HL-60 (cell line): ENCODE data around the gene WNT7A.
"Not testable (repeated sequence)": the region's sequence is repeated elsewhere in the genome, so short reads cannot be mapped to it uniquely, and the experiment has no call there.

Experiments
- DNase-seq, 2 experiments: peaks; one replicate each; pipeline ENCODE4 v3.0.0-alpha.2; 2010 to 2020; ENCODE audit warnings: low read depth in 1 of 2, low spot score in 1 of 2
- H3K27ac ChIP-seq: fragments of 250-450 bp; sonication (Bioruptor Pico); replicated peaks from 2 replicates; pipeline ENCODE4 v1.5.1; 2020; ENCODE audit warnings: mild to moderate bottlenecking, moderate library complexity
- H3K27me3 ChIP-seq: fragments of 250-450 bp; sonication (Bioruptor Pico); 2 replicates; pipeline ENCODE4 v1.5.1; 2021; ENCODE audit warnings: mild to moderate bottlenecking, moderate library complexity; ENCODE audit not compliant: insufficient read depth, poor library complexity, severe bottlenecking
- H3K4me3 ChIP-seq: replicated peaks from 2 replicates; pipeline ENCODE4 v1.5.1; 2011; ENCODE audit warnings: mild to moderate bottlenecking, control low read depth, low read length; ENCODE audit not compliant: insufficient read depth
- GABPA ChIP-seq: IDR thresholded peaks from 2 replicates; pipeline ENCODE4 v1.6.1; 2012; ENCODE audit warnings: low read depth
- POLR2AphosphoS5 ChIP-seq: IDR thresholded peaks from 2 replicates; pipeline ENCODE4 v1.6.1; 2012; ENCODE audit warnings: low read depth
- SPI1 ChIP-seq: IDR thresholded peaks from 2 replicates; pipeline ENCODE4 v1.6.1; 2012; ENCODE audit warnings: low read depth, mild to moderate bottlenecking, borderline replicate concordance
- TF ChIP-seq, protein P1 (sequence below): IDR thresholded peaks from one replicate; pipeline ENCODE4 v1.5.1; 2011; ENCODE audit warnings: low read length, control low read depth, inconsistent platforms; ENCODE audit not compliant: insufficient read depth
- TF ChIP-seq, protein P2 (sequence below): IDR thresholded peaks from 2 replicates; pipeline ENCODE4 v1.6.1; 2012; ENCODE audit warnings: low read depth; ENCODE audit not compliant: insufficient replicate concordance

Gene WNT7A

DNA sequence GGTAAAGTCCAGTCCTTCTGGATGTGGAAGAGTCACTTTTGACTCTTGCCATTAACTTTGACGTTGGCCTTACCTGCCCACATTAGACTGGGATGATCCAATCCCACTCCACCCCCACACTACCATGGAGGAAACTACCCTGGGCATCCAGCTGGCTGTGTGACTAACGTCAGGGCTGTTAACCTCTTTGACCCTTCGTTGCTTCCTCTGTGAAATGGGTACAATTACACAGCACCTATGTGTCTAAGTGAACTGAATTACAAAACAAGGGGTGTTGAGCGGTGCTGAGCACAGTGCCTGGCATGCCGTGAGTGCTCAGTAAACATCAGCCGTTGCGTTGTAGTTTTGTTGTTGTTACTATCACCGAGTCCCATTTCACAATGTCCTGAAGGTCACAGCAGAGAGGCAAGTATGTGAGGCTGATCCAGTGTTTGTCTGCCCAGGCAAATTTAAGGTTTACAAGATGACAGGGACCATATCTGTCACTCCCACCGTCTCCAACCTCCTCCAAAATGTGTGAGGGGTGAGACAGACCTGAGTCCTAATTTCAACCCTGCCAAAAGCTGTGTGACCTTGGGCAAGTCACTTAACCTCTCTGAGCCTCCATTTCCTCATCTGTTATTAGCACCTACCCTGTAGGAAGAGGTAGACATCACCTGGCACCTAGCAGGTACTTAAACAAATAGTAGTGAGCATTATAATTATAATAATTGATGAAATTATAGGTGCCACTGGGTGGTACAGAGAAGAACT is 20.9 kb downstream of the WNT7A start:
- no peak for DNase-seq
- TF ChIP-seq, protein P1, sequence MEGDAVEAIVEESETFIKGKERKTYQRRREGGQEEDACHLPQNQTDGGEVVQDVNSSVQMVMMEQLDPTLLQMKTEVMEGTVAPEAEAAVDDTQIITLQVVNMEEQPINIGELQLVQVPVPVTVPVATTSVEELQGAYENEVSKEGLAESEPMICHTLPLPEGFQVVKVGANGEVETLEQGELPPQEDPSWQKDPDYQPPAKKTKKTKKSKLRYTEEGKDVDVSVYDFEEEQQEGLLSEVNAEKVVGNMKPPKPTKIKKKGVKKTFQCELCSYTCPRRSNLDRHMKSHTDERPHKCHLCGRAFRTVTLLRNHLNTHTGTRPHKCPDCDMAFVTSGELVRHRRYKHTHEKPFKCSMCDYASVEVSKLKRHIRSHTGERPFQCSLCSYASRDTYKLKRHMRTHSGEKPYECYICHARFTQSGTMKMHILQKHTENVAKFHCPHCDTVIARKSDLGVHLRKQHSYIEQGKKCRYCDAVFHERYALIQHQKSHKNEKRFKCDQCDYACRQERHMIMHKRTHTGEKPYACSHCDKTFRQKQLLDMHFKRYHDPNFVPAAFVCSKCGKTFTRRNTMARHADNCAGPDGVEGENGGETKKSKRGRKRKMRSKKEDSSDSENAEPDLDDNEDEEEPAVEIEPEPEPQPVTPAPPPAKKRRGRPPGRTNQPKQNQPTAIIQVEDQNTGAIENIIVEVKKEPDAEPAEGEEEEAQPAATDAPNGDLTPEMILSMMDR: no peak
- TF ChIP-seq POLR2AphosphoS5 (no peak), SPI1 (no peak), GABPA (no peak)
- TF ChIP-seq, protein P2, sequence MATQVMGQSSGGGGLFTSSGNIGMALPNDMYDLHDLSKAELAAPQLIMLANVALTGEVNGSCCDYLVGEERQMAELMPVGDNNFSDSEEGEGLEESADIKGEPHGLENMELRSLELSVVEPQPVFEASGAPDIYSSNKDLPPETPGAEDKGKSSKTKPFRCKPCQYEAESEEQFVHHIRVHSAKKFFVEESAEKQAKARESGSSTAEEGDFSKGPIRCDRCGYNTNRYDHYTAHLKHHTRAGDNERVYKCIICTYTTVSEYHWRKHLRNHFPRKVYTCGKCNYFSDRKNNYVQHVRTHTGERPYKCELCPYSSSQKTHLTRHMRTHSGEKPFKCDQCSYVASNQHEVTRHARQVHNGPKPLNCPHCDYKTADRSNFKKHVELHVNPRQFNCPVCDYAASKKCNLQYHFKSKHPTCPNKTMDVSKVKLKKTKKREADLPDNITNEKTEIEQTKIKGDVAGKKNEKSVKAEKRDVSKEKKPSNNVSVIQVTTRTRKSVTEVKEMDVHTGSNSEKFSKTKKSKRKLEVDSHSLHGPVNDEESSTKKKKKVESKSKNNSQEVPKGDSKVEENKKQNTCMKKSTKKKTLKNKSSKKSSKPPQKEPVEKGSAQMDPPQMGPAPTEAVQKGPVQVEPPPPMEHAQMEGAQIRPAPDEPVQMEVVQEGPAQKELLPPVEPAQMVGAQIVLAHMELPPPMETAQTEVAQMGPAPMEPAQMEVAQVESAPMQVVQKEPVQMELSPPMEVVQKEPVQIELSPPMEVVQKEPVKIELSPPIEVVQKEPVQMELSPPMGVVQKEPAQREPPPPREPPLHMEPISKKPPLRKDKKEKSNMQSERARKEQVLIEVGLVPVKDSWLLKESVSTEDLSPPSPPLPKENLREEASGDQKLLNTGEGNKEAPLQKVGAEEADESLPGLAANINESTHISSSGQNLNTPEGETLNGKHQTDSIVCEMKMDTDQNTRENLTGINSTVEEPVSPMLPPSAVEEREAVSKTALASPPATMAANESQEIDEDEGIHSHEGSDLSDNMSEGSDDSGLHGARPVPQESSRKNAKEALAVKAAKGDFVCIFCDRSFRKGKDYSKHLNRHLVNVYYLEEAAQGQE: no peak
- H3K27ac ChIP-seq: no peak overlapping the region
- H3K27me3 ChIP-seq: peaks cover 2% of the 10 kb centered on the region
- no peak overlapping the region for H3K4me3 ChIP-seq

DNA sequence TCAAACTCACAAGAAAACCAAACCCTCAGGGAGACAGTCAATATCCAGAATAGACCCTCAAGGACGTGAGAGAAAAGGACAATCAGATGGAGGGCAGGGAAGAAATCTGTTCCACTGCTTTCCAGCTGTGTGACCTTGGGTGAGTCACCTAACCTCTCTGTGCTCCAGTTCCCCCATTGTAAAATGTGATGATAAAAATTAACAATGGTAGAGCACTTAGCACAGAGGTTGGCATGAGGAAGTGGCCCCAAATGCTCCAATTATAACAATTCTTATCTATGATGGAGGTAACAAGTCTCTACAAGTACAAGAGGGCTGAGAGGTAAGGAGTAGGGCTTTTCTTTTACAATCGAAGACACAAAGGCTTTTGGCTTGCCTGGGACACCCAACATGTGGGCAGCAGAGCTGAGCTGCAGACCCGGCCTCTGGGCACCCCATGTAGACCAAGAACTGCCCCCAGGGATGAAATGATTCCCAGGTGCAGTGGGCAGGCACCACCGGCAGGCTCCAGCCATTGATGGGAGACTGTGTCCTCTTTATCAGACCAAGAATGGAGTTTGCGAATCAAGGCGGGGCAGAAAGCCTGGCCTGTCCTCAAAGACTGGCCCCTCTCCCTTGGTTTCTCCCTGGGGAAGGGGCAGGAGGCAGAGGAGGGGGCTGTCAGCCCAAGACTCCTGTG is 22.0 kb downstream of the WNT7A start:
- no peak for DNase-seq
- Histone ChIP-seq H3K4me3 (no peak overlapping the region), H3K27me3 (peaks cover 2% of the 10 kb centered on the region), H3K27ac (no peak overlapping the region)
- TF ChIP-seq, protein P2: no peak
- TF ChIP-seq GABPA (no peak), SPI1 (no peak), POLR2AphosphoS5 (no peak)
- TF ChIP-seq, protein P1: no peak

DNA sequence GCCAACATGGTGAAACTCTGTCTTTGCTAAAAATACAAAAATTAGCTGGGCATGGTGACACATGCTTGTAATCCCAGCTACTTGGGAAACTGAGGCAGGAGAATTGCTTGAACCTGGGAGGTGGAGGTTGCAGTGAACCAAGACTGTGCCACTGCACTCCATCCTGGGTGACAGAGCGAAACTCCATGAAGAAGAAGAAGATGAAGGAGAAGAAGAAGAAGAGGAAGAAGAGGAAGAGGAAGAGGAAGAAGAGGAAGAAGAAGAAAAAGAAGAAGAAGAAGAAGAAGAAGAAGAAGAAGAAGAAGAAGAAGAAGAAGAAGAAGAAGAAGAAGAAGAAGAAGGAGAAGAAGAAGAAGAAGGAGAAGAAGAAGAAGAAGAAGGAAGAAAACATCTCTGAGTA is 23.2 kb downstream of the WNT7A start:
- H3K27ac ChIP-seq, H3K4me3 ChIP-seq, H3K27me3 ChIP-seq, DNase-seq: not testable (repeated sequence)

DNA sequence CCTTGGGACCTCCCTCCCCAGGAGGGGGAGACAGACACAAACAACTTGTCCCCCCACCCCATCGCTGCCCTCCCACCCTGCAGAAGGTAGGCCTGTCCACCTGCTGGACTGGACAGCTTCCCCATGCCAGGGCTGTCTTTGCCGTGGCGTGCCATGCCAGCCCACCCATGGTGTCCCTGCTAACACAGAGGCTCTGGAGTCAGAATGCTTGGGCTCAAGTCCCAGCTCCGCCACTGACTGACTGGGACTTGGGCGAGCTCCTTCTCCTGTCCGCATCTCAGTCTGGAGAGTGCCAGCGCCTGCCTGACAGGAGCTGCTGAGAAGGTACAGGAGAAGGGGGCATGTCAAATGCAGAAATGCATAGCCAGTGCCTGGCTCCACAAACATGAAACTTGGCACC is 23.9 kb downstream of the WNT7A start:
- H3K4me3 ChIP-seq: no peak overlapping the region
- no peak overlapping the region for H3K27ac ChIP-seq
- TF ChIP-seq, protein P2: no peak
- no peak for DNase-seq
- H3K27me3 ChIP-seq: peaks cover 8% of the 10 kb centered on the region
